Suprapubic skin (tissue), 4 donors: ENCODE results near the gene GARRE1. TPM values are rescaled to one million over a fixed set of nuclear protein-coding genes. Genes with fewer than 3 reads are reported as not detected.
"Not testable (repeated sequence)": the region's sequence is repeated elsewhere in the genome, so short reads cannot be mapped to it uniquely, and the experiment has no call there.

ENCODE experiments used
- DNase-seq, 2 donors: peaks; one replicate each; pipeline ENCODE4 v3.0.0-alpha.2; 2019; ENCODE audit warnings: low spot score in 2 of 2
- H3K27ac ChIP-seq: fragments of 200-600 bp; sonication (generic); one replicate; pipeline ENCODE4 v1.5.1; 2019
- H3K27me3 ChIP-seq: fragments of 200-600 bp; sonication (generic); one replicate; pipeline ENCODE4 v1.5.1; 2019
- H3K36me3 ChIP-seq: fragments of 200-600 bp; sonication (generic); one replicate; pipeline ENCODE4 v1.5.1; 2019
- H3K4me1 ChIP-seq: fragments of 200-600 bp; sonication (generic); one replicate; pipeline ENCODE4 v1.5.1; 2019
- H3K4me3 ChIP-seq: fragments of 200-600 bp; sonication (generic); one replicate; pipeline ENCODE4 v1.5.1; 2019; ENCODE audit warnings: mild to moderate bottlenecking
- H3K9me3 ChIP-seq: fragments of 200-600 bp; sonication (generic); one replicate; pipeline ENCODE4 v1.5.1; 2019
- CTCF ChIP-seq, 2 donors: fragments of 200-600 bp in 1 of 2; fragments of 450-650 bp in 1 of 2; sonication (generic) in 1 of 2; IDR thresholded peaks; one replicate each; pipeline ENCODE4 v1.5.1; 2016 to 2019; ENCODE audit warnings: antibody characterized with exemption in 2 of 2, mild to moderate bottlenecking in 1 of 2, moderate library complexity in 1 of 2
- EP300 ChIP-seq: sonication (generic); formaldehyde crosslinking; IDR thresholded peaks from one replicate; pipeline ENCODE4 v1.6.1; 2017; ENCODE audit warnings: antibody characterized with exemption
- POLR2A ChIP-seq, 2 donors: fragments of 450-650 bp; IDR thresholded peaks; one replicate each; pipeline ENCODE4 v1.6.1; 2017; ENCODE audit warnings: antibody characterized with exemption in 2 of 2, mild to moderate bottlenecking in 2 of 2, moderate library complexity in 2 of 2
- POLR2AphosphoS5 ChIP-seq, 3 donors: sonication (generic); formaldehyde crosslinking; IDR thresholded peaks; one replicate each; pipeline ENCODE4 v1.6.1; 2017; ENCODE audit warnings: antibody characterized with exemption in 3 of 3
- WGBS: methylation state at CpG from one replicate; pipeline ENCODE4 v1.1.5; 2018; 5-methylcytosine and 5-hydroxymethylcytosine counted together
- total RNA-seq, 4 donors: library from RNA; depleted of rRNA; stranded (reverse); fragments of >200 nt; gene quantifications; one replicate each; pipeline ENCODE4 v1.1.0, GENCODE V29; 2016

The GARRE1 gene
- 10 to 100 TPM; 24.3 to 37.3 (median 31.0) TPM for total RNA-seq

- no peaks in the 10 kb centered on the region for H3K27me3 ChIP-seq
- H3K4me3 ChIP-seq = peak within 1 kb of the TSS; percentile 97
- peak; percentile 90 to 91 for DNase-seq
- peaks cover 25% of the 10 kb centered on the region for H3K4me1 ChIP-seq
- TF ChIP-seq EP300 (no peak), CTCF (IDR thresholded peaks at IDR 0.05) (no peak), POLR2AphosphoS5 (IDR thresholded peaks at IDR 0.05) (peak in 2 of 3 donors; percentile 22 to 37), POLR2A (IDR thresholded peaks at IDR 0.05) (peak in 1 of 2 donors; percentile 47)
- peak within 1 kb of the TSS; percentile 89 for H3K27ac ChIP-seq
- 0% methylated on average over 7 of the region's 56 CpGs for WGBS
- no peaks in the 10 kb centered on the region for H3K36me3 ChIP-seq
- no peaks in the 10 kb centered on the region for H3K9me3 ChIP-seq
Observed at GRCh38 chr19:34254046-34254697, at the start of gene GARRE1. Gene GARRE1 (plus strand): TSS chr19:34254554. CDS start chr19:34300474, 45,920 bp downstream.

GRCh38 chr19:34205324-34205723 lies 49.0 kb upstream of the GARRE1 start:
- H3K27me3 ChIP-seq, H3K27ac ChIP-seq, H3K4me1 ChIP-seq, H3K9me3 ChIP-seq, H3K4me3 ChIP-seq, DNase-seq: not testable (repeated sequence)
- H3K36me3 ChIP-seq = peaks cover 40% of the 10 kb centered on the region
- WGBS = 97% methylated on average over 7 of the region's 7 CpGs

- no peaks in the 10 kb centered on the region for H3K27me3 ChIP-seq
- no peak for DNase-seq
- TF ChIP-seq EP300 = no peak
- TF ChIP-seq POLR2A (IDR thresholded peaks at IDR 0.05) = no peak
- no peak for TF ChIP-seq POLR2AphosphoS5 (IDR thresholded peaks at IDR 0.05)
- no peak for TF ChIP-seq CTCF (IDR thresholded peaks at IDR 0.05)
- no peak overlapping the region for H3K27ac ChIP-seq
- peaks cover 41% of the 10 kb centered on the region for H3K36me3 ChIP-seq
- 100% methylated on average over 1 of the region's 1 CpG for WGBS
- H3K4me1 ChIP-seq = no peaks in the 10 kb centered on the region
- H3K9me3 ChIP-seq = no peaks in the 10 kb centered on the region
- H3K4me3 ChIP-seq = no peak overlapping the region
Observed at GRCh38 chr19:34208291-34208884, 46.0 kb upstream of the GARRE1 start.

DNA sequence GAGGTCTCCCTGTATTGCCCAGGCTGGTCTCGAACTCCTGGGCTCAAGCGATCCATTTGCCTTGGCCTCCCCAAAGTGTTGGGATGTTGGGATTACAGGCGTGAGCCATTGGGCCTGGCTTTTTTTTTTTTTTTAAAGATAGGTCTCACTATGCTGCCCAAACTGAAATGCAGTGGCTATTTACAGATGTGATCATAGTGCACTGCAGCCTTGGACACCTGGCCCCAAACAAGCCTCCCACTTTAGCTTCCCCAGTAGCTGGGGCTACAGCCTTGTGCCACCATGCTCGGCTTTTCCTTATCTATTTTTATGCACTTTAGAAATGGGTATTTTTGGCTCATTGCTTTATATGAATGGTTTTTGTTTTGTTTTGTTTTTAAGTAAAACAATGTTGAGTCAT lies 44.6 kb upstream of the GARRE1 start:
- TF ChIP-seq CTCF (IDR thresholded peaks at IDR 0.05) (no peak), POLR2AphosphoS5 (IDR thresholded peaks at IDR 0.05) (no peak), EP300 (no peak), POLR2A (IDR thresholded peaks at IDR 0.05) (no peak)
- Histone ChIP-seq H3K27me3 (no peaks in the 10 kb centered on the region), H3K36me3 (peaks cover 52% of the 10 kb centered on the region), H3K27ac (no peak overlapping the region), H3K4me1 (no peaks in the 10 kb centered on the region), H3K4me3 (no peak overlapping the region), H3K9me3 (no peaks in the 10 kb centered on the region)
- 95% methylated on average over 4 of the region's 4 CpGs for WGBS
- DNase-seq = no peak

- TF ChIP-seq EP300 = no peak
- TF ChIP-seq POLR2AphosphoS5 (IDR thresholded peaks at IDR 0.05) = no peak
- no peak for TF ChIP-seq CTCF (IDR thresholded peaks at IDR 0.05)
- no peak for TF ChIP-seq POLR2A (IDR thresholded peaks at IDR 0.05)
- Histone ChIP-seq H3K27me3 (no peaks in the 10 kb centered on the region), H3K4me3 (no peak overlapping the region), H3K36me3 (peaks cover 71% of the 10 kb centered on the region), H3K4me1 (peaks cover 4% of the 10 kb centered on the region), H3K9me3 (no peaks in the 10 kb centered on the region), H3K27ac (no peak overlapping the region)
- no peak for DNase-seq
- 93% methylated on average over 2 of the region's 2 CpGs for WGBS
Observed at GRCh38 chr19:34213283-34213682, 41.1 kb upstream of the GARRE1 start.
